Activated naive CD4-positive, alpha-beta T cell (primary cell): ENCODE data around the gene PCARE.
"Not testable (repeated sequence)": the region's sequence is repeated elsewhere in the genome, so short reads cannot be mapped to it uniquely, and the experiment has no call there.

Experiments
- DNase-seq, 4 experiments: peaks; one replicate each; lab custom pipeline; 2025; lab: John Stamatoyannopoulos, UW

Gene PCARE

GRCh38 chr2:29096969-29097368 is 22.6 kb upstream of the PCARE start:
- DNase-seq: no peak

DNA sequence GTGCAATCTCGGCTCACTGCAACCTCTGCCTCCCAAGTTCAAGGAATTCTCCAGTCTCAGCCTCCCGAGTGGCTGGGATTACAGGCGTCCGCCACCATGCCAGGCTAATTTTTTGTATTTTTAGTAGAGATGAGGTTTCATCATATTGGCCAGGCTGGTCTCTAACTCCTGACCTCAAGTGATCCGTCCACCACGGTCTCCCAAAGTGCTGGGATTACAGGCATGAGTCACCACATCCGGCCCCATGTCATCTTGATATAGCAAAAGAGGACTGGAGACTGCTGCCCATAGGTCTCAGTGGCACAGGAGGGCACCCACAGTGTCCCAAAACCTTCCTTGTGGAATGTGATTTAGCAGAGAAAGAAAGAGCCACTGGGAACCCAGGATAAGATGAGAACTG is 16.0 kb upstream of the PCARE start:
- DNase-seq: not testable (repeated sequence)

DNA sequence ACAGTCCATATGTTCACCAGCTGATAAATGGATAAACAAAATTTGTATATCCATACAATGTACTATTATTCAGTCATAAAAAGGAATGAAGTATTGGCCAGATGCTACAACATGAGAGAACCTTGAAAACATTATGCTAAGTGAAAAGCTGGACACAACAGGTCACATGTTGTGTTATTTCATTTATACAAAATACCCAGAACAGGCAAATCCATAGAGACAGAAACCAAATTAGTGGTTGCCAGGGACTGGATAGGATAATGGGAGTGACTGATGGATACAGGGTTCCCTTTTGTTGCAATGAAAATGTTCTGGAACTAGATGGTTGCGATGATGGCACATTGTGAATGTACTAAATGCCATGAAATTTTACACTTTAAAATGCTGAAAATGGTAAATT is 10.2 kb upstream of the PCARE start:
- no peak for DNase-seq

DNA sequence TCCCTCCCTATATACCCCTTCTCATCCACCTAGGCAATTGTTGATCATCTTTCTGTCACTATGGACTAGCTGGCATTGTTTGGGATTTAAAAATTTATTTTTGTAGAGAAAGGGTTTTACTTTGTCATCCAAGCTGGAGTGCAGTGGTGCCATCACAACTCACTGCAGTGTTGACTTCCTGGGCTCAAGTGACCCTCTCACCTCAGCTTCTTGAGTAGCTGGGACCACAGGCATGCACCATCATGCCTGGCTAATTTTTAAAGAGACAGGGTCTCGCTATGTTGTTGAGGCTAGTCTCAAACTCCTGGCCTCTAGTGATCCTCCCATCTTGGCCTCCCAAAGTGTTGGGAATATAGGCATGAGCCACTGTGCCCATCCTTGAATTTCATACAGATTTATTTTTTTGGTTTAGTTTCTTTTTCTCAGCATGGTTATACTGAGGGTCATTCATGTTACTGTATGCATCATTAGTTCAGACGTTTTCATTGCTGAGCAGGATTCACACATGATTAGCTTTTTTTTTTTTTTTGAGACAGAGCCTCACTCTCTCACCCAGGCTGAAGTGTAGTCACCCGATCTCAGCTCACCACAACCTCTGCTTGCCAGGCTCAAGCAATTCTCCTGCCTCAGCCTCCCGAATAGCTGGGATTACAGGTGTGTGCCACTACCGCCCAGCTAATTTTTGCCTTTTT is 8.6 kb upstream of the PCARE start:
- no peak for DNase-seq

GRCh38 chr2:29080886-29081743 is 6.8 kb upstream of the PCARE start:
- no peak for DNase-seq

DNA sequence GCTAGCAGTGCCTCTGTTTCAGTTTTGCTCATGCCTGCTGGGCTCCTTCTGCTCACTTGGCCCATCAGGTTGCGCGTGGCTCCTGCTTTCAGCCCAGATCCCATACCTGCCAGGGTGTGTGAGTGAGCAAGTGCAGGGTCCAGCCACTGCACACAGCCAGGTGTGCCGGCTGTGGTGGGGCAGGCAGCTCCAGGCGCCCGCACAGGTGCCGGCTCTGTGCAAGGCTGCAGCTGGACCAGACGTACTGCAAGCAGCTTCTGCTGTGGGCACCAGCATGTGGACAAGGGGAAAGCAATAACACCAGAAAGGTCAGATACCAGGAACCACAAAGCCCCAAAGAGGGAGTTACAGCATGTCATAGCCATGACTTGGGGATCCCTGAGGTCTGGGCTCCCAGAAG is 5.6 kb upstream of the PCARE start:
- no peak for DNase-seq

DNA sequence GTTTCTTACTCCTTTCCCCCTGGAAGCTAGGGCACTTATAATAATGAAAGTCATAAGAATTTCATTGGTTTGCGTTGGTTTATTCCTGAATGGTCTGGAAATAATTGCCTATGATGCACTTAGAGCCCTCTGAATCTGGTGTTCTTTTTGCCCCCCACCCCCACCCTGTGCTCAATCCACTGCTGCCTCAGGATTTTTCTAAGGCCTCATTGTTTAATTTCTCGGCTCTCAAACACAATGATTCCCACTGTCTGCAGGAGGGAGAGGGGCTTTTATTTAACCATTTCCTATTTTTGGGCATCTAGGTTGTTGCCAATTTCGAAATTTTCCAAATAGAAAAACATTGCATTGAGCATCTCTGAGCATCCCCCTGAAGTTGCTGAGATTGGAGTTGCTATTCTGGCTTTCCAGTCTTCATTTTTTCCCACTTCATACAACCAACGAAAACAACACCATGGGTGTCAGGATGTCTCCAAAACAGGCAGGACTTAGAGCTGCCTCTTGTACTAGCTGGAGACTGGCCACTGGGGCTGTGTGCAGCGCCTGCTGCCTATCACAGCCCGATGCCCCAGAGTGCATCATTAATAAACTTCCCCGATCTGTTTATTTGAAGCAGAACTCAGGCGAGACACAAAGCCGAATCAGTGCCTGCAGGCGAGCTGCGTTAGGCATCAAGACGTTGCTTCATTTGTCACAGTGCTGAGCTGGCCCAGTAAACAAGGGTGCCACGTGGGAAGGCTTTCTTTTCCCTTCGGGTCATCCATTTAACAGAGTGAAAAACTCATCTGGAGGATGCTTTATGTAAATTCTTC is 1.8 kb upstream of the PCARE start:
- DNase-seq: no peak

DNA sequence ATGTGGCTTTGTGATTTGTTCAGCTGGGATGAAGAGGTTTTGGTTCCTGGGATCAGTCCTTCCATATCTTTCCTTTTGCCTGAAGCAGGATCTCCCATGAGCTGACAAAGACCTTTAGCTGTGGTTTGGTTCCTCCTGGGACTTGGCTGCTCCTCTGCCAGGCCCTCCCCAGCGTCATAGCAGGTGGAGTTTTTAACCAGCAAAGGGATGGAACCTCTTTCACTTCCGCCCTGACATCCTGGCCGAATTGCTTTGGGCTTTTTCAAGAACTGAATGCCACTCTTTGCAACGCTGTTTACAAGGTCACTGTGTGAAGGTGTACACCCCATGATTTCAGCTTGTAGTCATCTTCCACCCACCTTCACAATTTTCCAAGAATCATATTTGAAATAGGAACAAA is 390 bp downstream of the PCARE start:
- DNase-seq: no peak

DNA sequence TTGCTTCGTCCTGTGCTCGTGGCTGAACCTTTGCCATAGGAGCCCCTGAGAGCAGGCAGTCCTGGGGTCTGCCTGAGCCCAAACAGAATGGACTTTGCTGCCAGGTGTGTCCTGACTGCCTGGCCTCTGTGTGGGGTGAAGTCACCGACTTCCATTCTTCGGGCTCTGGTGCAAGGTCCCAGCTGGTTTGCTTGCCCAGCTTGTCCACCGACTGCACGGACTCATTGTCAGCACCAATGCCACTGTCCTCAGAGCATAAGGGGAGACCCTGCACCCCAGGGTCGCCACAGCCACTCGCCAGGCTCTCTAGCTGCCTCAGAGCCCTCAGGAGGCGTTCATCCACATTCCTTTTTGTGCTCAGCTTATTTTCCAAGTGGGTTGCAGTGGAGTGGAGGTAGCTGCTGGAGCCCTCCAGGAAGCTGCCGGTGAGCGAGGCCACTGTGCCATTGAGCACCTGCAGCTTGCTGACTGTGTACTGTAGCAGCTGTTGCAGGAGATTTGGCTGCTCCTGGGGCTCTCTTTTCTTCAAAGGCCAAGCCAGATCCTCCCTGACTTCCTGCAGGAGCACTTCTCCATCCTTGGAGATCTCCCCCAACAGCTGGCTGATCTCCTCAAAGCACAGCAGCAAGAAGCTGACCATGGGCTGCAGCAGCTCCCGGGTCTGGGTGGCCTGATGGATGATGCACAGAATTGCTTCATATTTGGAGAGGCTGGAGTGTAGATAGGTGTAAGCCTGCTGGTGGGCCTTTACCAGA is 1.2 kb downstream of the PCARE start:
- no peak for DNase-seq

DNA sequence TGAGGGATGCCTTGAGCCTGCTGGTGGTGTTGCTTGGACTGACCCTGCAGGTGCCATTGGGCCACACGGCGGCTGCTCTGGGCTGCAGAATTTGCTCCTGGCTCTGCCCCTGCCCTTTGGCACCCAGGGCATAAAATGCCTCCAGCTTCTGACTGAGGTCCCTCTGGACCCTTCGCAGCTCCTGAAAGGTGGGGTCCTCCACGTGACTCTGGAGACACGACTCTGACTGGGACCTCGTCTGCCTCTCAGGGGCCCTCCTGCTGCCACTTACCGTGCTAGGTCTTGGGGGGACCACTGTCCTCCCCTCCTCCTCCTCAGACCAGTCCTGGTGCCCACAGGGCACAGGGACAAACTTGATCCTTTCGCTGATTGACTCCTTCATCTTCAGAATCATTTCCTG is 2.1 kb downstream of the PCARE start:
- DNase-seq: no peak

DNA sequence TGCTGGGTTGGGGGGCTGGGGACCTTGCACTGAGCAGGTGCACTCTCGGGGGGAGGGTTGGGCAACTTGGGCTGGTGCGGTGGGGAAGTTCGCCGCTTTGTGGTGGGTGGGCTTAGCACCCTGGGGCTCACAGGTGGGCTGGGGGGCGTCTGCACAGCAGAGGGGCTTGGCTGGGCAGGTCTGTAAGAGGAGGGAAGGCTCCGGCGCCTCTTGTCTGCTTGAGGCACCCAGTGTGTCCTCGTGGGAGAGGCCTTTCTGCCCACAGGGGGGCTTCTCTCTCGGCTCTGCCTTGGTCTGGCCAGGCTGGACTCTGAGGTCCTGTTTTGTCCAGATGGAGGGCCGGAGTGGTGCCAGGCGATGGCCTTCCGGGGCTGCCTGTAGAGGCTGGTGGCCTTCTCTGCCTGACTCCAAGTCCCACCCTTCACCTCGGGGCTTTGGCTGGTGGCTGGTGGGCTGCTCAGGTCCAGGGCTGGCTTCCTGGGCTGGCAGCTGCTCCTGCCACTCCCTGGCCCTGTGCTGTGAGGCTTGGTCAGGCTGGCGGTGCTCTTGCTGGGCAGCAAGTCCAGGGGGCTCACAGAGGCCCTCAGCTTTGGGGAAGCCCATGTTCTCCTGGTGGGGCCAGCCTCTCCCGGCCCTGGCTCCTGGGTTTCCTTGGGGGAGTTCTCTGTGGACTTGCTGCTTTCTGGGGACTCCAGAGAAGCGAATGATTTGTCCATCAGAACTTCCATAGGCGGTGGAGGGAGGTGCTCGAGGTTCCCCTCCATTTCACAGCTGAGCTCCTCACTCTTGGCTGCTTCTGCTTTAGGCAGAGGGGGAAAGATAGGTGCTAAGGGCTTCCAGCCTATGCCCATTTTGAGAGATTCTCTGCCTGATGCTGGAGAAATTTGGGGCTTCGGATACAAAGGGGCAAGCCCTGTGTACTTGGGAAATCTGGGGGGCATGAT is 3.0 kb downstream of the PCARE start:
- DNase-seq: no peak

DNA sequence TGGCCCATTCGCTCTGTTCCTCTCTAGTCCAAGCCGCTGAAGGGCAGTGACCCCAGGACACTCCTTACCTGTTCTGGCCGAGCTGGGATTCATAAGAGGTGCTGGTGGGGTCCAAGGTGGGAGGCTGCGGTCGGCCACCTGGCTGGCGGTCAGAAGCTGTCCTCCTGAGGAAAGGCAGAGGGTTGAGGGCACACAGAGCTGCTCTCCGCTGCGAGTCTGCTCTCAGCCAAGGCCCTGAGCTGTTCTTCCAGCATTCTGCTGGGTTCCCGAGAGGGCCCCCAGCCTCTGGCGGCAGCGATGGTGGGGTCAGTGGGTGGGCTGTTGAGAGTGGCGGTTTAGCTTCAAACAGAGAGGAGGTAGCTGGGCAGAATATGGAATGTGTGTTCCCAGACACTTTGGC is 3.8 kb downstream of the PCARE start:
- no peak for DNase-seq

DNA sequence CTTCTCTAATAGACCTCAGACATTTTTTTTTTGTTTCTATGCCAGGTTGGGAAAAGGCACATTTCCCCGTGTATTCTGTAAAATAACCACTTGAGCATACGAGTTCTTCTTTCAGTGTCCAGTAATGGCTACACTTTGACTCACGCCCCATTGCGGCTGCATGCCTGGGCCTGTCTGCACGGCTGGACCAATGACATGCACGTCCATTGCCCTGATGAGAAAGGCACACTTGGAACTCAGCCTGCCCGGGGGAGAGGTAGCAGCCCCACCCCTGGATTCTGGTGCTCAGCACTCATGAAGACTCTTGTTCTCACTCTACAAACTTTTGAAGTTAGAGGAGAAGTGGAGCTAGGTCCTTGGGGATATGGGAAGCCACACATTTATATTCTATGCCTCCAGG is 5.8 kb downstream of the PCARE start:
- no peak for DNase-seq

DNA sequence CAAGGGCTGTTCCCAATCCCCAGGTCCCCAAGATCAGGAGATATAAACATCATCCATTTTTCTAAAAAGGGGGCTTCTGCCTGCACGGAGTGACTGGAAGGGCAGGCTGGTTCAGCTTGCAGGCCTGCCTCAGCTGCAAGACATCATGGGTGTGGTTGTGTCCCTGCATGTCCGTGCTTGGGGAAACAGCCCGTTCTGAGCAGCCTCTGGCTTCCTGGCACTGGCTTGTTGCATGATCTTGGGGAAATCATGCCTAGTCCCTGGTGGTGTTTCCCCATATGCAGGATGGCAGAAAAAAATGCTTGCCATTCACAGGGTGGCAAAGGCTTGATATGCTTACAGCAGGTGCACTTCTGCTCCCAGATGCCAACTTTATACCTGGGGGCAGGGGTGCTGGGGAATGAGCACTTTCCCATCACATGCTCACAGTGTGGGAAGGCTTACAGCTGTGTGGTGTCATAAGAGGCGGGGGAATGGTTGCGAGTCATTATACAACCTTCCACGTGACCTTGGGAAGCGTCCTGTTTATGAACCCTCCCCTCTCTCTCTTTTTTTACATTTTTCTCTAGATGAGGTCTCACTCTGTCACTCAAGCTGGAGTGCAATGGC is 7.2 kb downstream of the PCARE start:
- DNase-seq: no peak

GRCh38 chr2:29066271-29066860 is 8.0 kb downstream of the PCARE start:
- DNase-seq: no peak

GRCh38 chr2:29065068-29065811 is 9.1 kb downstream of the PCARE start:
- DNase-seq: no peak

DNA sequence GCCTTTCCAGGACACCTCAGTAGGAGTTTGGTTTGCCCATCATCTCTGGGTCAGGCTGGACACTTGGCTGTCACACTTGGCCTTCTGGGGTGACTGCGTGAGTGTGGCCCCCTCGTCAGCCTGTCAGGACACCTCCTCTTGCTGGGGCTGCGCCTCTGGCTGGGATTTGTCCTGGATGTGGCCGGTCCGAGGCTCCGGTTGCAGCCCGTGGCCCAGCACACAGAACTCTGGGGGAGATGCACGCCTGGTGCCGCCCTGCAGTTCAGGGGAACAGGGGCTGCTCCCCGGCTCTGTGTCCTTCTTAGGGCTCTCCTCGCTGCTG is 9.6 kb downstream of the PCARE start:
- DNase-seq: no peak

- DNase-seq: no peak
Observed at GRCh38 chr2:29064346-29064715, 10.0 kb downstream of the PCARE start.

DNA sequence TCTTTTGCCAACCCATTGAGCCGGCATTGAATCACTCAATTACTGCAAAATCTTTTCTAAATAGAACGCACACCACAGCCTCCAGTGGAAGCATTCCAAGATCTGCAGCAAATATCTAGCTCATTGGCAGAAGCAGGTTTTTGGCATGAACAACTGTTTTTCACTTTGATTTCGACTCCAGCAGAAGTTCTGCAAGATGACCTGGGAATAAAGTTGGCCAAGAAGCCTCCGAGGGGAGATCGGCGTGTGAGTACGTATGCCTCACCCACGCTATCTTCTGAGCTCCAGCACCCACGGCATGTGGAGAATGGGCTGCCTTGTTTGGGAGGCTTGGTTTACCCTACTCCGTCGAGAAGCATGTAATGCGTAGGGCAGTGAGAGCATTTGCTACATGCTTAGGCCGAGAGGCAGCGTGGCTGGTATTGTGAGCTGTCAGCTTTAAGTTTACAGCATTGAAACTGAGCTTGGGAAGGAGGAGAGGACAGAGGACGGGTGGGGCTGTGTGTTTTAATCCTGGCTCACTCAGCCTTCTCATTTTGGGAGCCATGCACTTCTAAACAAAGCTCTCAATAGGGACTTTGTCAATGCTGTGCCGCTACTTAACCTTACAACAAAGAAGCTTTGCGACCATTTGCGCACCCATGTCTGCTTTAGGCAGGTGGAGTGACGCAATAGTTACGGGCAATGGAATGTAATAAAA is 10.5 kb downstream of the PCARE start:
- no peak for DNase-seq
